Ishikawa (cell line): ENCODE results near the gene TCN2.

Source experiments
- CEBPB ChIP-seq: IDR thresholded peaks from 2 replicates; pipeline ENCODE4 v1.6.1; 2012
- CREB1 ChIP-seq: IDR thresholded peaks from 2 replicates; pipeline ENCODE4 v1.6.1; 2012; ENCODE audit warnings: low read depth
- EGR1 ChIP-seq: IDR thresholded peaks from 2 replicates; pipeline ENCODE4 v1.6.1; 2012
- EP300 ChIP-seq: IDR thresholded peaks from 2 replicates; pipeline ENCODE4 v1.6.1; 2012; ENCODE audit warnings: borderline replicate concordance
- FOXM1 ChIP-seq: IDR thresholded peaks from 2 replicates; pipeline ENCODE4 v1.6.1; 2012; ENCODE audit warnings: low read depth, borderline replicate concordance
- MAX ChIP-seq: IDR thresholded peaks from 2 replicates; pipeline ENCODE4 v1.6.1; 2012
- NFIC ChIP-seq: IDR thresholded peaks from 2 replicates; pipeline ENCODE4 v1.6.1; 2012
- RAD21 ChIP-seq: IDR thresholded peaks from 2 replicates; pipeline ENCODE4 v1.6.1; 2012; ENCODE audit warnings: low read depth
- TAF1 ChIP-seq: IDR thresholded peaks from 2 replicates; pipeline ENCODE4 v1.6.1; 2012; ENCODE audit warnings: low read depth, mild to moderate bottlenecking
- TCF12 ChIP-seq: IDR thresholded peaks from 2 replicates; pipeline ENCODE4 v1.6.1; 2012; ENCODE audit warnings: low read depth
- TEAD4 ChIP-seq: IDR thresholded peaks from 2 replicates; pipeline ENCODE4 v1.6.1; 2012
- USF1 ChIP-seq: IDR thresholded peaks from 2 replicates; pipeline ENCODE4 v1.6.1; 2012
- YY1 ChIP-seq: IDR thresholded peaks from 2 replicates; pipeline ENCODE4 v1.6.1; 2012; ENCODE audit warnings: low read depth
- ZBTB7A ChIP-seq: IDR thresholded peaks from 2 replicates; pipeline ENCODE4 v1.6.1; 2012; ENCODE audit warnings: low read depth
- TF ChIP-seq, protein P1 (sequence below): IDR thresholded peaks from 2 replicates; pipeline ENCODE4 v1.6.1; 2012; ENCODE audit warnings: low read depth, mild to moderate bottlenecking

TCN2 gene

GRCh38 chr22:30667494-30668385 lies 60.8 kb downstream of the TCN2 start, which contains the start of gene DUSP18:
Gene DUSP18, minus strand, starts transcription at chr22:30667875. Its CDS starts 3,872 bp downstream, at chr22:30664003.
- TF ChIP-seq YY1 (peak; percentile 79), EP300 (no peak), FOXM1 (no peak), TEAD4 (no peak), TCF12 (peak; percentile 31; the same call in 1 of the 2 replicates), MAX (peak; percentile 63), CREB1 (no peak), RAD21 (no peak), NFIC (no peak; the same call in 1 of the 2 replicates), ZBTB7A (no peak), TAF1 (peak; percentile 61; the same call in 1 of the 2 replicates), EGR1 (peak; percentile 25; the same call in 1 of the 2 replicates), USF1 (0 out of 2 replicates have a peak, but pooled peaks have one; percentile 14), CEBPB (no peak)
- TF ChIP-seq, protein P1, sequence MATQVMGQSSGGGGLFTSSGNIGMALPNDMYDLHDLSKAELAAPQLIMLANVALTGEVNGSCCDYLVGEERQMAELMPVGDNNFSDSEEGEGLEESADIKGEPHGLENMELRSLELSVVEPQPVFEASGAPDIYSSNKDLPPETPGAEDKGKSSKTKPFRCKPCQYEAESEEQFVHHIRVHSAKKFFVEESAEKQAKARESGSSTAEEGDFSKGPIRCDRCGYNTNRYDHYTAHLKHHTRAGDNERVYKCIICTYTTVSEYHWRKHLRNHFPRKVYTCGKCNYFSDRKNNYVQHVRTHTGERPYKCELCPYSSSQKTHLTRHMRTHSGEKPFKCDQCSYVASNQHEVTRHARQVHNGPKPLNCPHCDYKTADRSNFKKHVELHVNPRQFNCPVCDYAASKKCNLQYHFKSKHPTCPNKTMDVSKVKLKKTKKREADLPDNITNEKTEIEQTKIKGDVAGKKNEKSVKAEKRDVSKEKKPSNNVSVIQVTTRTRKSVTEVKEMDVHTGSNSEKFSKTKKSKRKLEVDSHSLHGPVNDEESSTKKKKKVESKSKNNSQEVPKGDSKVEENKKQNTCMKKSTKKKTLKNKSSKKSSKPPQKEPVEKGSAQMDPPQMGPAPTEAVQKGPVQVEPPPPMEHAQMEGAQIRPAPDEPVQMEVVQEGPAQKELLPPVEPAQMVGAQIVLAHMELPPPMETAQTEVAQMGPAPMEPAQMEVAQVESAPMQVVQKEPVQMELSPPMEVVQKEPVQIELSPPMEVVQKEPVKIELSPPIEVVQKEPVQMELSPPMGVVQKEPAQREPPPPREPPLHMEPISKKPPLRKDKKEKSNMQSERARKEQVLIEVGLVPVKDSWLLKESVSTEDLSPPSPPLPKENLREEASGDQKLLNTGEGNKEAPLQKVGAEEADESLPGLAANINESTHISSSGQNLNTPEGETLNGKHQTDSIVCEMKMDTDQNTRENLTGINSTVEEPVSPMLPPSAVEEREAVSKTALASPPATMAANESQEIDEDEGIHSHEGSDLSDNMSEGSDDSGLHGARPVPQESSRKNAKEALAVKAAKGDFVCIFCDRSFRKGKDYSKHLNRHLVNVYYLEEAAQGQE = no peak

DNA sequence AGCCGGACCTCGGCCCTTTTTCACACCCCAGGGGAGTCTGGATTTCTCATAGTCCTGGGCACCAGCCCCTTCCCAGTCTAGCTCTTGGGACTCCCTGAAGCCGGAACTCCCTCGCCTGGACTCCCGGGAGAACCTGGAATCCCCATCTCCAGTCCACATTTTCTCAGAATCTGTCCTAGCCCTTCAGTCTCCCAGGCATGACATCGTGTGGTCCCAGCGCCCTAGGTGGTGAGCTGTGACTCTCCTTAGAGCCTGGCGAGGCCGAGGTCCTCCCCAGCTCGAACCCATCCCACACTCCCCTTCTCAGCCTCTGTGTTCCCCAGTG lies 61.4 kb downstream of the TCN2 start:
- no peak for TF ChIP-seq RAD21
- no peak for TF ChIP-seq EP300
- TF ChIP-seq CREB1 = no peak
- TF ChIP-seq TAF1 = no peak
- no peak for TF ChIP-seq NFIC
- TF ChIP-seq FOXM1 = no peak
- no peak for TF ChIP-seq USF1
- no peak for TF ChIP-seq ZBTB7A
- TF ChIP-seq, protein P1 = no peak
- no peak for TF ChIP-seq MAX
- no peak for TF ChIP-seq CEBPB
- no peak for TF ChIP-seq YY1
- no peak for TF ChIP-seq TCF12
- no peak for TF ChIP-seq EGR1
- no peak for TF ChIP-seq TEAD4

GRCh38 chr22:30671071-30671470 lies 64.1 kb downstream of the TCN2 start:
- TF ChIP-seq, protein P1 = no peak
- TF ChIP-seq CREB1 = no peak
- TF ChIP-seq FOXM1 = no peak
- no peak for TF ChIP-seq MAX
- no peak for TF ChIP-seq USF1
- no peak for TF ChIP-seq YY1
- TF ChIP-seq TEAD4 = no peak
- TF ChIP-seq TCF12 = no peak
- TF ChIP-seq EGR1 = no peak
- TF ChIP-seq TAF1 = no peak
- TF ChIP-seq EP300 = no peak
- TF ChIP-seq ZBTB7A = no peak
- no peak for TF ChIP-seq RAD21
- no peak for TF ChIP-seq NFIC
- TF ChIP-seq CEBPB = no peak
